Right lobe of liver (tissue), 4 donors: ENCODE results near the gene GREB1.

Source experiments
- POLR2A ChIP-seq: fragments of 450-650 bp; IDR thresholded peaks from one replicate; pipeline ENCODE4 v1.6.1; 2017; ENCODE audit warnings: antibody characterized with exemption, mild to moderate bottlenecking
- TF ChIP-seq, protein P1 (sequence below), 4 donors: fragments of 200-600 bp in 3 of 4; fragments of 450-650 bp in 1 of 4; IDR thresholded peaks; one replicate each; pipeline versions ENCODE4 v1.5.1 to v1.8.0; 2016 to 2022; ENCODE audit warnings: antibody characterized with exemption in 4 of 4, mild to moderate bottlenecking in 2 of 4
- donor health status: DM: no; HTN: no; CAD: no.
- donor health status: DM: no; HTN: no; CAD: no.
- donor health status: DM: no; HTN: yes; CAD: no.

DNA sequence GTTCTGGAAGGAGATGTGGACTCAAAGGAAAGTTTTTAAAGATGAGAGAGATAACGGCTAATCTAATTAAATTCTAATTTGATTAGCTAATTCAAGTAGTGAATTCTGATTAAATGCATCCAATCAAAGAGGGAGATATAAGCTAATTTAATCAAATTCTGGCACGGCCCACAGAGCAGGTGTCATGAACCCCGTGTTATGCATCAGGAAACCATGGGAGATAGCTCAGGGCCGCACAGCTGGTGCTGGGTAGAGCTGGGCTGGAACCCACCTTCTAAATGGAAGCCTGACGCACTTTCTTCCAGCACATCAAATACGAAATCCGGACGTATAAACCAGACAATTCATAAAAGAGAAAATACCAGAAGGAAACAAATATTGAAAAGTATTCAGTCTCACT is 57.2 kb downstream of the GREB1 start:
- TF ChIP-seq, protein P1, sequence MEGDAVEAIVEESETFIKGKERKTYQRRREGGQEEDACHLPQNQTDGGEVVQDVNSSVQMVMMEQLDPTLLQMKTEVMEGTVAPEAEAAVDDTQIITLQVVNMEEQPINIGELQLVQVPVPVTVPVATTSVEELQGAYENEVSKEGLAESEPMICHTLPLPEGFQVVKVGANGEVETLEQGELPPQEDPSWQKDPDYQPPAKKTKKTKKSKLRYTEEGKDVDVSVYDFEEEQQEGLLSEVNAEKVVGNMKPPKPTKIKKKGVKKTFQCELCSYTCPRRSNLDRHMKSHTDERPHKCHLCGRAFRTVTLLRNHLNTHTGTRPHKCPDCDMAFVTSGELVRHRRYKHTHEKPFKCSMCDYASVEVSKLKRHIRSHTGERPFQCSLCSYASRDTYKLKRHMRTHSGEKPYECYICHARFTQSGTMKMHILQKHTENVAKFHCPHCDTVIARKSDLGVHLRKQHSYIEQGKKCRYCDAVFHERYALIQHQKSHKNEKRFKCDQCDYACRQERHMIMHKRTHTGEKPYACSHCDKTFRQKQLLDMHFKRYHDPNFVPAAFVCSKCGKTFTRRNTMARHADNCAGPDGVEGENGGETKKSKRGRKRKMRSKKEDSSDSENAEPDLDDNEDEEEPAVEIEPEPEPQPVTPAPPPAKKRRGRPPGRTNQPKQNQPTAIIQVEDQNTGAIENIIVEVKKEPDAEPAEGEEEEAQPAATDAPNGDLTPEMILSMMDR (IDR thresholded peaks at IDR 0.05), result no peak
- no peak for TF ChIP-seq POLR2A
